Measurements from ENCODE around the gene IFNAR1.
"Not testable (repeated sequence)": the region's sequence is repeated elsewhere in the genome, so short reads cannot be mapped to it uniquely, and the experiment has no call there.

The IFNAR1 gene

DNA sequence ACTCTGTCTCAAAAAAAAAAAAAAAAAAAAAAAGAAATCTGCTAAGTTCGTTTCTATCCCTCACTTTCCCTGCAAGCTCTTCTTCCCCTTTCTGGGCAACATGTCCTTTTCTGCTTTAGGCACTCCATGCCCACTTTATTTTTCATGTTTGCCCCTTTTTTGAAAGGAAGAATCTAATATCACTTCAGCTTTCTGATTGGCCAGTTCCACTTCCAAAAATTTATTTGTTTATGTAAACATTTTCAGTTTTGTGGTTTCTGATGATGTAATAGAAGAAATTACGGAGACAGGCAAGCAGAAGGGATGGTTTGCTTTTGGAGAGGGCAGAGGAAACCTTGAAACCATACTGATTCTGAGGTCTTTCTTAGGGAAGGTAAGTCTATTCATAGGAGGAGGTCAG is 15.1 kb downstream of the IFNAR1 start:
- in situ Hi-C loops (cut with MboI; ENCODE audit: low sequenced_read_pairs), result no loop called here

DNA sequence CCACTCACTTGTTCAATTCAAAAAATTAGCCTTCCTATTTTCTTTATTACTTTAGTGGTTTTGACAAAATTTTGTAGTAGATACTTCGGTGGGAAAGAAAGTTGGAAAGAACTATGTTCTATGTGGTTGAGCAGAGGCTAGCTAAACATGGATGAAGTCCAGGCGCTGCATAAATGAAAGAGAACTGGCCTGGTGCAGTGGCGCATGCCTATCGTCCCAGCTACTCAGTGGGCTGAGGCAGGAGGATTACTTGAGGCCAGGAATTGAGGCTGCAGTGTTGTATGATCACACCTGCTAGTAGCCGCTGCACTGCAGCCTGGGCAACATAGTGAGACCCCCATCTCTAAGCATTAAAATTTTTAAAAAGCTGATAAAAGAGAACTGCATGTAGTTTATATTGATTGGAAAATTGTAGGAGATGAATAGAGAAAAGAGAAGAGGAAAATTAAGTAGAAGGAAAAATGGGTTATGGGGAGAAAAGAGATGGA is 21.0 kb downstream of the IFNAR1 start:
- in situ Hi-C loops (cut with MboI; ENCODE audit: low sequenced_read_pairs), result no loop called here

DNA sequence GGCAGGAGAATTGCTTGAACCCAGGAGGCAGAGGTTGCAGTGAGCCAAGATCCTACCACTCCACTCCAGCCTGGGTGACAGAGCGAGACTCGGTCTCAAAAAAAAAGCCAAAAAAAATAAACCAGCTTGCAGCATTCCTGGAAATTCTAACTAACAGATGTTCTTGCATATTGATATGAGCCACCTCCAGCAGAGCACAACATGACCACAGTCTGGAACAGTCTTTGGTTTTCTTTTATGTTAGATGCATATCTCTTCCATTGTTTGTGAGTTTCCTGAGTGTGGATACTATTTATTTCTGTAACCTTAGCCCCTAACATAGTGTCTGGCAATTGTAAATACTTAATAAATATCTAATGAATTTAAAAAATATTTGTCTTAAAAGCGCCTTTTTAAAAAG is 23.9 kb downstream of the IFNAR1 start:
- in situ Hi-C loops (cut with MboI; ENCODE audit: low sequenced_read_pairs), result no loop called here

DNA sequence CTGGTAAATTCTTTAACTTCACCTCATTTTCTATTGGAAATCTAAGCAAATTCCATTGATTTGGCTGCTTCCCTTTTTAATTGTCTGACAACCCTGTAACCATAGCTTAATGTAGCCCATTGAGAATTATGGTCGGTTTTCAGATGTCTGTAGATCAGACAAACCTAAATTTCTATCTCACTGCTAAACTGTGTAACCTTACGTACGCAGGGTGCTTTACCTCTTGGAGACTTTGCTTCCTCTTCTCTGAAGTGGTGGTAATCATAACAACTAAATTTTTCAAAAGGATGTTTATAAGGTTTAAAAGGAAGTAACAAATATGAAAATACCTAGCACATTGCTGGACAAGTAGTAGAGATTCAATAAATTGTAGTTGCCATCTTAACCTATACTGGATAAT is 25.9 kb downstream of the IFNAR1 start:
- in situ Hi-C loops (cut with MboI; ENCODE audit: low sequenced_read_pairs), result no loop called here

DNA sequence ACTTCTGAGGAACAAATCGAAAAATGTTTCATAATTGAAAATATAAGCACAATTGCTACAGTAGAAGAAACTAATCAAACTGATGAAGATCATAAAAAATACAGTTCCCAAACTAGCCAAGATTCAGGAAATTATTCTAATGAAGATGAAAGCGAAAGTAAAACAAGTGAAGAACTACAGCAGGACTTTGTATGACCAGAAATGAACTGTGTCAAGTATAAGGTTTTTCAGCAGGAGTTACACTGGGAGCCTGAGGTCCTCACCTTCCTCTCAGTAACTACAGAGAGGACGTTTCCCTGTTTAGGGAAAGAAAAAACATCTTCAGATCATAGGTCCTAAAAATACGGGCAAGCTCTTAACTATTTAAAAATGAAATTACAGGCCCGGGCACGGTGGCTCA is 30.6 kb downstream of the IFNAR1 start:
- in situ Hi-C loops (cut with MboI; ENCODE audit: low sequenced_read_pairs), result no loop called here

DNA sequence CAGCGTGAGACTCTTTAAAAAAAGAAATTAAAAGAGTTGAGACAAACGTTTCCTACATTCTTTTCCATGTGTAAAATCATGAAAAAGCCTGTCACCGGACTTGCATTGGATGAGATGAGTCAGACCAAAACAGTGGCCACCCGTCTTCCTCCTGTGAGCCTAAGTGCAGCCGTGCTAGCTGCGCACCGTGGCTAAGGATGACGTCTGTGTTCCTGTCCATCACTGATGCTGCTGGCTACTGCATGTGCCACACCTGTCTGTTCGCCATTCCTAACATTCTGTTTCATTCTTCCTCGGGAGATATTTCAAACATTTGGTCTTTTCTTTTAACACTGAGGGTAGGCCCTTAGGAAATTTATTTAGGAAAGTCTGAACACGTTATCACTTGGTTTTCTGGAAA is 31.2 kb downstream of the IFNAR1 start:
- in situ Hi-C loops (cut with MboI; ENCODE audit: low sequenced_read_pairs), result no loop called here

DNA sequence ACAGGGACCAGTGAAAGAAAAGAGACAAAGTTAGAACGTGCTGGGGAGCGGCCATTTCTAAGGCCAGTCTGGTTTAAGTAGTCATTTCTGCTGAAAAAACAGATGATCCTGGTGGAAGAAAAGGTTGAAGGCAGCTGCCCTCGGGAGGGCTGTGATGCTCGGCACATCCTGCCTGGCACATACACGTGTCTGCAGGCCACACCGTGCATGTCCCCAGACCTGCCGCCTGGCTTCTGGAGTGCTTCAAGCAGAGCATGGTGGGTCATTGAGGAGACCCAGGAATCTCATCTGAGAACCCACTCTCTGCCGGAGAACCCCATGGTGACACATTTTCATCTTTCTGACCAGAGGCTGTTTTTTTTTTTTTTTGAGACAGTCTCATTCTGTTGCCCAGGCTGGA is 32.4 kb downstream of the IFNAR1 start:
- in situ Hi-C loops (cut with MboI; ENCODE audit: low sequenced_read_pairs), result no loop called here

DNA sequence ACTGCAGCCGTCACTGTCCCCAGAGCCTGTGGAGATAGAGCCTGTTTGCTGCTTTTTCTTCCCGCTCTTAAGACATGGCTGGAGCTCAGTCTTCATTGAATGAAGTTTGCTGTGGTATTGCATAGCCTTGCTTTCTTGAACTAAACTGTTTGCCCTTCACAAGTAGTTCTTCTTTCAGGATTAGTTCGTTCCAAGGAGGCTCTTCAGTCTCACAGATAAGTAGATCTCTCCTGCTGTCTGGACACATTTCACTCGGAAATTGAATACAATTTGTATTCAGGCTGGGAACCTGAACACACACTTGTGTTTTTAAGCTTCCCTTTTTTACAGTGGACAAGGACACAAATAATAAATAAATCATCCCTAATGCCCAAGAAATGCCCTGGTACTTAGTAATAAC is 34.7 kb downstream of the IFNAR1 start:
- in situ Hi-C loops (cut with MboI; ENCODE audit: low sequenced_read_pairs), result no loop called here

DNA sequence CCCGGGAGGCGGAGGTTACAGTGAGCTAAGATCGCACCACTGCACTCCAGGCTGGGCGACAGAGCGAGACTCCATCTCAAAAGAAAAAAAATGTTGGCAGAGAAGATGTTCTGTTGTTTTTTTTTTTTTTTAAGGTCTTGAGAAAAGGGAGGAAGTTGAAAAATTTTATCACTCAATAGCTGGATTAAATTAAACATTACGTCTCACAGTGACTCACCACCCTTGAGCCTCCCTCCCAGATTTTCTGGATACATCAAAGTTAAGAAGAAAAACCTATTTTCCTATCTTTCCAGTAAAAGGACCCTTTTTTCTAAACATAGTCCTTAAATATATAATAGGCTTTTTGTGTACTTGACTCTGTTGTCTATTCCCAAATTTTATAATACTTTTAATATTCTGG is 35.5 kb downstream of the IFNAR1 start:
- in situ Hi-C loops (cut with MboI; ENCODE audit: low sequenced_read_pairs), result no loop called here

DNA sequence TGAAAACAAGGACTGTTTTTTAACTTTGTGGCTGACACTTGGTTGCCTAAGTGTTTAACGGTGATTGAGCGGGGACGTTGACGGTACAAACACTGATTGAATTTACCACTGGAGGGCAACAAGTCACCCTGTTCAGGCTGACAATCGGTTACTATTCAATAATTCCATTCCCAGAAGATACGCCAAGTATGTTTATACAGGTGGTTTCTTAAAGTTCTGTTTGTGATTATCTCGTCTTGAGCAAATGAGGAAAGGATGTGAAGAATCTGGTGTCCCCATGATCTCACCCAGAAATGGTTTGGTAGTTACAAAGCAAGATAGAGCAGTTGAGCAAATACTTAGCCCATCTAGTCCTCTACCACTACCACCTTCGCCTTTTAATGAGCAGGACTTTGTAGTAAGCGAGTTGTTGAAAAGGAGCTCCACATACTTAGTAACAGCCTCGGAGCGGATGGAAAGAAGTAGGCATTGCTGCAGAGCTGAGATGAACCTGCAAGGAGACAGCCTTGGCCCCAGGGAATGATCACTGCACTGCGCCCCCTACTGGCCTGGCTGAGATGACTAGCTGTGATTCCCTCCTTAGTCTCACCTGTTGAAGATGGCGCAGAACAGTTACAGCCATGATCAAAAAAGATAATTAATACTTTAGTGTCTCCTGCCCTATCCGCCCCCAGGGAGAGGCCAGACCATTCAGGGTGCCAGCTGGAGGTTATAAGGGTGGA is 36.3 kb downstream of the IFNAR1 start:
- in situ Hi-C loops (cut with MboI; ENCODE audit: low sequenced_read_pairs), result no loop called here

DNA sequence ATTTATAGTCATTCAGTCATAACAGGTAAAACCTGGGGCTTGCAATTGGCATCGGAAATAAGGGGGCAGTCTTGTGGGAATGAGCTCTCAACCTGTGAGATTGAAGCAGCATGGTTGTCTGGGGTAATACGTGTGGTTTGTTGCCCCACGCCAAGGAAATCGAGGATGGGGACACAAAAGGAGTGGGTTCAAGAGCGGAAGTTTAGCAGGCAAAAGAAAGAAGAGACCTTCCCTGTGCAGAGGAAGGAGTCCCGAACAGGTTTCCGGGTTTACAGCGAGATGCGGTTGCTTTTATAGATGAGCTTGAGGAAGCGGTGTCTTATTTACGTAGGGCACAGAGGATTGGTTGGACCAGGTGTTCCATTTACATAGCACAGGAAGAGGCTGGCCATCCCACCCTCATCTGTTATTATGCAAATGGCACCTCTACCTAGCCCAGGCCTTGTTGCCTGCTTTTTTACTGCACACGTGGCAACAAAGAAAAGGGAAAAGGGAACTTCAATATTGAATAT is 37.3 kb downstream of the IFNAR1 start:
- in situ Hi-C loops (cut with MboI; ENCODE audit: low sequenced_read_pairs), result no loop called here

DNA sequence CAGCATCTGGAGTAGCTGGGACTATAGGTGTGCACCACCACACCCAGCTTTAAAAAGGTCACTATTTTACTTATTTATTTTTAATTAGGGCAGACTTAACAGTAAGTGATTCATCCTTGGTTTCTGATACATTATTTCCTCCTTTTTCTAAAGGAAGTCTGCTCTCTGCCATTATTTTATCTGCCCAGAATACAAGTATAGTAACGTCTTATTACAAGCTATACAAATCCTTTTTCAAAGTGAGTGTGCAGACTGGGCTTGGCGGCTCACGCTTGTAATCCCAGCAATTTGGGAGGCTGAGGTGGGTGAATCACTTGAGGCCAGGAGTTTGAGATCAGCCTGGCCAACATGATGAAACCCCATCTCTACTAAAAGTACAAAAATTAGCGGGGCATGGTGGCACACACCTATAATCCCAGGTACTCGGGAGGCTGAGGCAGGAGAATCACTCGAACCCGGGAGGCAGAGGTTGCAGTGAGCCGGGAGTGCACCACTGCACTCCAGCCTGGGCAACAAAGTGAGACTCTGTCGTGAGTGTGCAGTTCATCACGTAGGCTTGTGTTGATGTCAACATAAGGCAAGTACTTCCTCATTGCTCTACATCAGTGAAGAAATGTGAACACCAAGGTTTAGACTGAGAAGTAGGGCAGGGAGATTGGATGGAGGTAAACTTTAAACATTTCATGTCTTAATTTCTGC is 39.3 kb downstream of the IFNAR1 start:
- in situ Hi-C loops (cut with MboI; ENCODE audit: low sequenced_read_pairs), result not testable (repeated sequence)

DNA sequence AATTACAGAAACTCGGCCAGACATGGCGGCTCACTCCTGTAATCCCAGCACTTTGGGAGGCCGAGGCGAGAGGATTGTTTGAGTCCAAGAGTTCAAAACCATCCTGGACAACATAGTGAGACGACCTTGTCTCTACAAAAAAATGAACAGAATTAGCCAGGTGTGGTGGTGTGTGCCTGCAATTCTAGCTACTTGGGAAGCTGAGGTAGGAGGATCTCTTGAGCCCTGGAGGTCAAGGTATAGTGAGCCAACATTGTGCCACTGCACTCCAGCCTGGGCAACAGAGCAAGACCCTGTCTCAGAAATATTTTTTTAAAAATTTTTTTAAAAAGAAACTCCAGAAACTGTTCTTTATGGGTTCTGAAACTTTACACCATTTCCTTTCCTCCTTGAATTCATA is 40.1 kb downstream of the IFNAR1 start:
- in situ Hi-C loops (cut with MboI; ENCODE audit: low sequenced_read_pairs), result no loop called here

DNA sequence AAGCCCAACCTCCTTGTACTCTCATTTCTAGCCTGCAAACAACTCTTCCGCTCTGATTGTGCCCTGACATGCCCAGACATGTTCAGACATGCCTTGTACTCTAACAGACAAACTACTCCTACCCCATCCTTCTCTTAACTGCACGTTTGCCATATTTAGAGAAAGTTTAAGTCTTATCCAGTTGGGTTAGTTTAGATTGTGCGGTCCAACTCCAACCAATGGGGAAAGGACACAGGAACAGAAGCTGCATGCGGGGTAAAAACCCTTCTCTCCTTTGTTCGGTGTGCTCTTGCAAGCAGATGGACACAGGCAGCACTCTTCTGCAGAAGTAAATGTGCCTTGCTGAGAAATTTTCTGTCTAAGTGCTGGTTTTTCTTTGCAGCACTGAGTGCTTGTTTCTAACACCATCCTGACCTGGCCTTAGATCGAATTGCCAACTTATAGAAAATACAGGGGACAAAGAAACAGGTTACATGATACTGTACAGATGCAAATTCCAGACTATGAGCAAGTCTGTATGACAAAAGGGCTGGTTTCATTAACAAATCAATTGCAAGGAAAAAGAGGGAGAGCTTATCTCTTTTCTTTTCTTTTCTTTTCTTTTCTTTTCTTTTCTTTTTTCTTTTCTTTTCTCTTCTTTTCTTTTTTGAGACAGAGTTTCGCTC is 42.7 kb downstream of the IFNAR1 start:
- in situ Hi-C loops (cut with MboI; ENCODE audit: low sequenced_read_pairs), result no loop called here

DNA sequence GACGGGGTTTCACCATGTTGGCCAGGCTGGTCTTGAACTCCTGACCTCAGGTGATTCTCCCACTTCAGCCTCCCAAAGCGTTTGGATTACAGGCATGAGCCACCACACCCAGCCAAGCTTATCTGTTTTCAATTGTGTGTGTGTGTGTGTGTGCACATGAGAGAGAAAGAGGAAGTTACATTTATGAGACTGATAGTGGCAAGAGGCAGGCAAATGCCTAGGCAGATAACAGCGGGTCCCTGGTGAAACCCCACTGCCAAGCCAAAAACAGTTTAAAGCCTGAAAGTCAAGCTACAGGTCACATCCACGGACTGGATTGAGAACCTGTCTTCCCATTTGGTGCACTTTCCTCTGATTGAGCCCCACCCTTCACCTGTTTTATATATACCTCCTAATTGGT is 43.4 kb downstream of the IFNAR1 start:
- in situ Hi-C loops (cut with MboI; ENCODE audit: low sequenced_read_pairs), result no loop called here

DNA sequence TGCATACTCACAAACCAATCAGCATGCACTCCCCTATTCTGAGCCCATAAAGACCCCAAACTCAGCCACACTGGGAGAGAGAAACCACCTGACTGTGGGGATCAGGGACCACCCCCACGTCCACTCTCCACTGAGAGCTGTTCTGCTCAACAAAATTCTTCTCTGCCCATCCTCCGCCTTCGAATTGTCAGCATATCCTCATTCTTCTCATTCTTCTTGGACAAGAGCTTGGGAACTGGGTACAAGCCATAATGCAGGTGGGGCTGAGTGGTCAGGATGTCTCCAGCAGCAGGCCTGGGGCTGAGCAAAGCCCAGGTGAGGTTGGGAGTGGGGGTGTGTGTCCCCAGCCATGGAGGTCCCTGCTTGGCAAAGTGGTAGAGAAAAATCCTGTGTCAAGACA is 43.8 kb downstream of the IFNAR1 start:
- in situ Hi-C loops (cut with MboI; ENCODE audit: low sequenced_read_pairs), result no loop called here

DNA sequence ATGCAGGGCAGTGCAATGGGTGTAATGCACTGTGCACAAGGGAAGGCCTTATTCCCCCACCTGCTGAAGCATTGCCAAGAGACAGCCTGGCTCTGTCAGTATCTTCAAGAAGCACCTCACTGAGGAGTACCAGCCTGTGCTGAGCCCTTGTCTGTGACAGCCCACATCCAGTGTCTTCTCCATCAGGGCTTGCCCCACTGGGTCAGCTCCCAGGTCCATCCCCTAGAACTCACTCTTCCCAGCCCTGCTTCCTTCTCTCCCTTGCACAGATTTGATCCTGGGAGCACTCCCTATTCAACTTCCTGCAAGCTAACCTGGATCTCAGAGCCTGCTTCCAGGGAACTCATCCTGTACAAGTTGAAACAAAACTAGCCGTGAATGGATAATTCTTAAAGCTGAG is 44.8 kb downstream of the IFNAR1 start:
- in situ Hi-C loops (cut with MboI; ENCODE audit: low sequenced_read_pairs), result no loop called here

DNA sequence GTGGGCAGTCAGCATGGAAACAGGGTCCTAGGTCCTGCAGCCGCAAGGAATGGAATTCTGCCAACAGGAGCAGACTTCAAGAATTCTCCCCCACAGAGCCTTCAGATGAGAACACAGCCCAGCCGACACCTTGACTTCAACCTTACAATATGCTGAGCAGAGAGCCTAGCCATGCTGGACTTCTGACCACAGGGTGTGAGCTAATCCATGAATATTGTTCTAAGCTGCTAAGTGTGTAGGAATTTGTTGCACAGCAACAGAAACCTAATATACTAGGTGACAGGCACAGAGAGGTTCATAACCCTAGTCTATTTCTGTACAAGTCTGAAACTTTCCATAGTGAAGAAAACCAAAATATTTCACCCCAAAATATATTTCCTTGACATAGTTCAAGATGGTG is 45.5 kb downstream of the IFNAR1 start:
- in situ Hi-C loops (cut with MboI; ENCODE audit: low sequenced_read_pairs), result no loop called here

DNA sequence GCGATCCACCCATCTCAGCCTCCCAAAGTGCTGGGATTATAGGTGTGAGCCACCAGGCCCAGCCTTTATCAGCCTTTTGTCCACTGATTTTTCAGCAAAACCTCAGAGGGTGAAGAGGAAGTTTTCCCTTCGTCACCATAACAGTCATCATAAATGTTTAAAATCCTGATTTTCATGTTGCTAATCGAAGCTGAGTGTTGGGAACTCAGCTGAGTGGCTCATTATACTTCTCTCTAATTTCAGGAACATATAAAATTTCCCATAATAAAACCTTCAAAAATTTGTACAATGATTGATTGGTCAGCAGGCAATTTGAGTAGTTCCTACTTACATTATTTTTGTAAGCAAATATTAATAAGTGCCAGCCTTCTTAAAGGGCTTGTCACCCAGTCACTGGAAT is 46.6 kb downstream of the IFNAR1 start:
- in situ Hi-C loops (cut with MboI; ENCODE audit: low sequenced_read_pairs), result no loop called here

DNA sequence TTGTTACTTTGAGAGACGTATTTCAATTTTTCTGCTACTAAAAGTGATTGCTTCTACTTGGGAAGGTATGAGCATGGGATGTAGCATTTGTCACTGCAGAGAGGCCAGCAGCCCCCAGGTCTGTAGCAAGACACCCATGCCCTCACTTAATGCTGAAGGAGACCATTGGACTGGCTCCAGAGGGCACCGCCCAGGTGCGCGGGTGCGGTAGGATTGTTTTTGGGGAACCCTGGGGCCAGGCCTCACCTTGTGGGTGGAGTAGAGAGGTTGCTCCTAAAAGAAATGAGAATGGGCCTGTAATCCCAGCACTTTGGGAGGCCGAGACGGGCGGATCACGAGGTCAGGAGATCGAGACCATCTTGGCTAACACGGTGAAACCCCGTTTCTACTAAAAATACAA is 47.8 kb downstream of the IFNAR1 start:
- in situ Hi-C loops (cut with MboI; ENCODE audit: low sequenced_read_pairs), result no loop called here

DNA sequence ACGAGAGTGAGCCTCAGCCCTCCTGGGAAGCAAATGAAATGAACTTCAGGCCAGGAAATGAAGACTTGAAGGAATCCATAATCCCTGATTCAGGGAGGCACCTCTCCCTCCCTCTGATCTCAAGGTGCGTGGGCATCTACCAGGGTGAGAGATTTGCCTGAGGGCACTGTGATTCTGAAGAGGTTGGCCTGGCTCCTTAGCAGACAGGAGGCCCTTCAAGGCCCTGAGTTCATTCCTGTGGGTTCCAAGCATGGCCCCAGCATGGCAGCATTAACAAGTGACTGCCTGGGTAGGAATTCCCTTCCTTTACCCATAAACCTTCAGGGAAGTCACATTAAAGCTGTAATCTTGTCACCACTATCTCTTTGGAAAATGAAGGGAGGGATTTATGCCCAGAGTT is 48.7 kb downstream of the IFNAR1 start:
- in situ Hi-C loops (cut with MboI; ENCODE audit: low sequenced_read_pairs), result no loop called here

DNA sequence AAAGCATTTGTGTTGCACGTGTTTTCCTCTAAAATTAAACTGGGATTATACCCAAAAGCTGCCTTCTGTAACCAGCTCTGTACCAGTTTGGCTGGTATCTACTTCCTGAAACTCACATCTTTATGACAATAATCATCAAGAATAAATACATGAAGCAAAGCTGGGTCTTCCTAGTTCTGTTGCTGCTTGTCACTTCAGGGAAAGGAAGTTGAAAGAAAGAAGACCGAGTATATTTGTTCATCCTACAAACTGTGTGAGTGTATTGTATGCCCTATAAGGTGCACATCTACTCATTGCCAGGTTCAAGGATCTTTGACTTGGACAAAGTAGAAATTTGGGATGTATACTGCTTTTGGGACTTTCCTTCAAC is 49.3 kb downstream of the IFNAR1 start:
- in situ Hi-C loops (cut with MboI; ENCODE audit: low sequenced_read_pairs), result no loop called here
